ENCODE measurements around the gene CACNB2. TPM values are rescaled to one million over a fixed set of nuclear protein-coding genes. Genes with fewer than 3 reads are reported as not detected.

Gene CACNB2
- total and polyA plus RNA-seq, 8 donors = 4.0 to 14.8 (median 11.8) TPM

- ATAC-seq = no peak
- Histone ChIP-seq H3K27me3 (no peaks in the 10 kb centered on the region), H3K27ac (no peak overlapping the region), H3K4me1 (no peaks in the 10 kb centered on the region), H3K4me3 (no peak overlapping the region), H3K9me3 (no peaks in the 10 kb centered on the region), H3K36me3 (no peaks in the 10 kb centered on the region)
- TF ChIP-seq CTCF (IDR thresholded peaks at IDR 0.05) = no peak
- no peak for DNase-seq
- intact Hi-C loops (cut with DNase I) = no loop called here
Measured at GRCh38 chr10:18362892-18363291, 222.7 kb downstream of the CACNB2 start.

GRCh38 chr10:18364987-18365775 is 225.0 kb downstream of the CACNB2 start:
- Histone ChIP-seq H3K4me3 (no peak overlapping the region), H3K27me3 (no peaks in the 10 kb centered on the region), H3K9me3 (no peaks in the 10 kb centered on the region), H3K4me1 (no peaks in the 10 kb centered on the region), H3K27ac (no peak overlapping the region), H3K36me3 (no peaks in the 10 kb centered on the region)
- intact Hi-C loops (cut with DNase I) = no loop called here
- no peak for DNase-seq
- ATAC-seq = no peak
- no peak for TF ChIP-seq CTCF (IDR thresholded peaks at IDR 0.05)

GRCh38 chr10:18367840-18368239 is 227.6 kb downstream of the CACNB2 start:
- Histone ChIP-seq H3K4me3 (no peak overlapping the region), H3K4me1 (no peaks in the 10 kb centered on the region)
- intact Hi-C loops (cut with DNase I) = no loop called here

GRCh38 chr10:18368273-18368672 is 228.0 kb downstream of the CACNB2 start:
- Histone ChIP-seq H3K27ac (no peak overlapping the region), H3K36me3 (no peaks in the 10 kb centered on the region), H3K27me3 (no peaks in the 10 kb centered on the region), H3K4me3 (no peak overlapping the region), H3K4me1 (no peaks in the 10 kb centered on the region), H3K9me3 (no peaks in the 10 kb centered on the region)
- DNase-seq (no peak), ATAC-seq (no peak)
- no peak for TF ChIP-seq CTCF (IDR thresholded peaks at IDR 0.05)
- intact Hi-C loops (cut with DNase I) = no loop called here

More at GRCh38 chr10:18367840-18368239, 227.6 kb downstream of the CACNB2 start:
- ATAC-seq = no peak
- Histone ChIP-seq H3K27me3 (no peaks in the 10 kb centered on the region), H3K36me3 (no peaks in the 10 kb centered on the region), H3K27ac (no peak overlapping the region), H3K9me3 (no peaks in the 10 kb centered on the region)
- no peak for DNase-seq
- TF ChIP-seq CTCF (IDR thresholded peaks at IDR 0.05) = no peak

- no peaks in the 10 kb centered on the region for H3K4me1 ChIP-seq
- TF ChIP-seq CTCF (IDR thresholded peaks at IDR 0.05) = no peak
- ATAC-seq (no peak), DNase-seq (no peak)
- H3K27ac ChIP-seq = no peak overlapping the region
- no peaks in the 10 kb centered on the region for H3K27me3 ChIP-seq
- no peaks in the 10 kb centered on the region for H3K9me3 ChIP-seq
- H3K4me3 ChIP-seq = no peak overlapping the region
- H3K36me3 ChIP-seq = no peaks in the 10 kb centered on the region
- intact Hi-C loops (cut with DNase I) = no loop called here
Measured at GRCh38 chr10:18368682-18369081, 228.5 kb downstream of the CACNB2 start.
